PFSK-1 (cell line): Measurements from ENCODE around the gene TMEM255B.

ENCODE experiments used
- FOXP2 ChIP-seq: optimal IDR thresholded peaks from 2 replicates; pipeline ENCODE3; 2011; ENCODE audit warnings: borderline replicate concordance, control low read depth, inconsistent platforms; ENCODE audit not compliant: insufficient read depth; ENCODE audit errors: extremely low read length, extremely low read depth
- POLR2AphosphoS5 ChIP-seq: IDR thresholded peaks from 2 replicates; pipeline ENCODE4 v1.6.1; 2012; ENCODE audit warnings: low read depth, mild to moderate bottlenecking, control low read depth, low read length, moderate library complexity
- SIN3A ChIP-seq: IDR thresholded peaks from 2 replicates; pipeline ENCODE4 v1.6.1; 2012; ENCODE audit warnings: mild to moderate bottlenecking, low read length, moderate library complexity, borderline replicate concordance; ENCODE audit not compliant: insufficient read depth
- TAF1 ChIP-seq: IDR thresholded peaks from 2 replicates; pipeline ENCODE4 v1.6.1; 2012; ENCODE audit warnings: low read length, control low read depth, borderline replicate concordance; ENCODE audit not compliant: insufficient read depth
- TF ChIP-seq, protein P1 (sequence below), 2 experiments: IDR thresholded peaks; 2 replicates each; pipeline versions ENCODE4 v1.6.1 to v1.8.0; 2011 to 2012; ENCODE audit warnings: low read depth in 2 of 2, low read length in 2 of 2, control low read depth in 1 of 2, inconsistent platforms in 1 of 2, mild to moderate bottlenecking in 1 of 2, moderate library complexity in 1 of 2; ENCODE audit not compliant: insufficient read depth in 1 of 2

TMEM255B gene

GRCh38 chr13:113865427-113865826, 106.4 kb downstream of the TMEM255B start:
- TF ChIP-seq FOXP2 (no peak), SIN3A (no peak), TAF1 (no peak), POLR2AphosphoS5 (no peak)
- TF ChIP-seq, protein P1, sequence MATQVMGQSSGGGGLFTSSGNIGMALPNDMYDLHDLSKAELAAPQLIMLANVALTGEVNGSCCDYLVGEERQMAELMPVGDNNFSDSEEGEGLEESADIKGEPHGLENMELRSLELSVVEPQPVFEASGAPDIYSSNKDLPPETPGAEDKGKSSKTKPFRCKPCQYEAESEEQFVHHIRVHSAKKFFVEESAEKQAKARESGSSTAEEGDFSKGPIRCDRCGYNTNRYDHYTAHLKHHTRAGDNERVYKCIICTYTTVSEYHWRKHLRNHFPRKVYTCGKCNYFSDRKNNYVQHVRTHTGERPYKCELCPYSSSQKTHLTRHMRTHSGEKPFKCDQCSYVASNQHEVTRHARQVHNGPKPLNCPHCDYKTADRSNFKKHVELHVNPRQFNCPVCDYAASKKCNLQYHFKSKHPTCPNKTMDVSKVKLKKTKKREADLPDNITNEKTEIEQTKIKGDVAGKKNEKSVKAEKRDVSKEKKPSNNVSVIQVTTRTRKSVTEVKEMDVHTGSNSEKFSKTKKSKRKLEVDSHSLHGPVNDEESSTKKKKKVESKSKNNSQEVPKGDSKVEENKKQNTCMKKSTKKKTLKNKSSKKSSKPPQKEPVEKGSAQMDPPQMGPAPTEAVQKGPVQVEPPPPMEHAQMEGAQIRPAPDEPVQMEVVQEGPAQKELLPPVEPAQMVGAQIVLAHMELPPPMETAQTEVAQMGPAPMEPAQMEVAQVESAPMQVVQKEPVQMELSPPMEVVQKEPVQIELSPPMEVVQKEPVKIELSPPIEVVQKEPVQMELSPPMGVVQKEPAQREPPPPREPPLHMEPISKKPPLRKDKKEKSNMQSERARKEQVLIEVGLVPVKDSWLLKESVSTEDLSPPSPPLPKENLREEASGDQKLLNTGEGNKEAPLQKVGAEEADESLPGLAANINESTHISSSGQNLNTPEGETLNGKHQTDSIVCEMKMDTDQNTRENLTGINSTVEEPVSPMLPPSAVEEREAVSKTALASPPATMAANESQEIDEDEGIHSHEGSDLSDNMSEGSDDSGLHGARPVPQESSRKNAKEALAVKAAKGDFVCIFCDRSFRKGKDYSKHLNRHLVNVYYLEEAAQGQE (IDR thresholded peaks at IDR 0.05; ENCODE audit: insufficient read depth in 1 of 2, low read depth in 2 of 2, low read length in 2 of 2): no peak
